Keratinocyte (primary cell): ENCODE results near the gene GRIN3B. TPM values are rescaled to one million over a fixed set of nuclear protein-coding genes. Genes with fewer than 3 reads are reported as not detected.

Source experiments
- DNase-seq: peaks from one replicate; pipeline ENCODE4 v3.0.0-alpha.2; 2011; ENCODE audit warnings: low read depth, missing footprints, low spot score
- FAIRE-seq: peaks from 2 replicates; lab custom pipeline; 2011; peaks lifted over from hg19 to GRCh38; lab: Jason Lieb, UNC
- H2AFZ ChIP-seq: 2 replicates; pipeline ENCODE4 v1.6.0; 2012; ENCODE audit warnings: low read length, control low read depth, inconsistent platforms; ENCODE audit not compliant: control insufficient read depth
- H3K27ac ChIP-seq: 2 replicates; pipeline ENCODE4 v1.5.1; 2011; ENCODE audit warnings: low read length; ENCODE audit not compliant: control insufficient read depth, insufficient read depth
- H3K27me3 ChIP-seq: 3 replicates; pipeline ENCODE4 v1.6.0; 2011; ENCODE audit warnings: low read length; ENCODE audit not compliant: control insufficient read depth, insufficient read depth; ENCODE audit errors: extremely low read depth
- H3K36me3 ChIP-seq, 2 experiments: 2 replicates in 1 of 2; 3 replicates in 1 of 2; pipeline ENCODE4 v1.5.1; 2011; ENCODE audit warnings: low read length in 2 of 2, mild to moderate bottlenecking in 1 of 2; ENCODE audit not compliant: control insufficient read depth in 2 of 2, insufficient read depth in 2 of 2; ENCODE audit errors: extremely low read depth in 1 of 2
- H3K4me1 ChIP-seq: 3 replicates; pipeline ENCODE4 v1.5.1; 2011; ENCODE audit warnings: low read length; ENCODE audit not compliant: control insufficient read depth, insufficient read depth; ENCODE audit errors: extremely low read depth
- H3K4me2 ChIP-seq: 3 replicates; pipeline ENCODE4 v1.6.0; 2011; ENCODE audit warnings: low read depth, low read length; ENCODE audit not compliant: control insufficient read depth, insufficient read depth; ENCODE audit errors: extremely low read depth
- H3K4me3 ChIP-seq, 3 experiments: fragments of 200-600 bp in 1 of 3; sonication (generic) in 1 of 3; 2 replicates in 2 of 3; 3 replicates in 1 of 3; pipeline ENCODE4 v1.5.1; 2011 to 2016; ENCODE audit warnings: low read length in 3 of 3, mild to moderate bottlenecking in 3 of 3, control low read depth in 2 of 3, inconsistent platforms in 1 of 3, low read depth in 1 of 3, mixed read lengths in 1 of 3, mixed run types in 1 of 3, moderate library complexity in 1 of 3; ENCODE audit not compliant: control insufficient read depth in 2 of 3, insufficient read depth in 2 of 3; ENCODE audit errors: extremely low read depth in 1 of 3
- H3K79me2 ChIP-seq: 2 replicates; pipeline ENCODE4 v1.6.0; 2012; ENCODE audit warnings: low read length; ENCODE audit not compliant: control insufficient read depth, insufficient read depth
- H3K9ac ChIP-seq: 3 replicates; pipeline ENCODE4 v1.6.0; 2011; ENCODE audit warnings: low read length; ENCODE audit not compliant: control insufficient read depth, insufficient read depth; ENCODE audit errors: extremely low read depth
- H3K9me1 ChIP-seq: 3 replicates; pipeline ENCODE4 v1.6.0; 2011; ENCODE audit warnings: low read length; ENCODE audit not compliant: control insufficient read depth, insufficient read depth; ENCODE audit errors: extremely low read depth
- H3K9me3 ChIP-seq: 2 replicates; pipeline ENCODE4 v1.5.1; 2012; ENCODE audit warnings: low read depth, low read length; ENCODE audit not compliant: control insufficient read depth
- H4K20me1 ChIP-seq: 3 replicates; pipeline ENCODE4 v1.6.0; 2011; ENCODE audit warnings: low read length; ENCODE audit not compliant: control insufficient read depth, insufficient read depth; ENCODE audit errors: extremely low read depth
- CTCF ChIP-seq, 3 experiments: IDR thresholded peaks in 1 of 3; conservative IDR thresholded peaks in 1 of 3; optimal IDR thresholded peaks in 1 of 3; 2 replicates in 2 of 3; 3 replicates in 1 of 3; pipeline versions ENCODE3 to v1.5.1; 2011; ENCODE audit warnings: low read length in 3 of 3, mild to moderate bottlenecking in 3 of 3, moderate library complexity in 2 of 3, control low read depth in 1 of 3, inconsistent platforms in 1 of 3; ENCODE audit not compliant: insufficient read depth in 2 of 3; ENCODE audit errors: extremely low read depth in 1 of 3
- EZH2 ChIP-seq: IDR thresholded peaks from one replicate; pipeline ENCODE4 v1.6.1; 2012; ENCODE audit warnings: inconsistent platforms, mild to moderate bottlenecking, low read length, moderate library complexity
- dilution Hi-C: fragments of 300-500 bp; cut with MboI; formaldehyde crosslinking; loops from one replicate; pipeline ENCODE4 v1.7.0; 2020; ENCODE audit warnings: low sequenced_read_pairs; ENCODE audit not compliant: extremely low pct_ligation_motif_present
- polyA plus RNA-seq, 5 experiments: library from polyadenylated mRNA; depleted of rRNA in 3 of 5; stranded (reverse) in 3 of 5; stranded (forward) in 1 of 5; unstranded in 1 of 5; fragments of >200 nt; gene quantifications; 1 replicate in 1 of 5; 2 replicates in 3 of 5; 3 replicates in 1 of 5; pipeline versions ENCODE4 v1.2.1 to v1.2.3, GENCODE V29; 2011 to 2012; ENCODE audit warnings: missing spikeins in 2 of 5, low read depth in 1 of 5, low replicate concordance in 1 of 5

Gene GRIN3B
- polyA plus RNA-seq, 1 donor (not counting 4 experiments of a cell fraction or from before 2014, with no cell fraction given) = 0.20 TPM

- Histone ChIP-seq H3K4me1 (peaks cover 15% of the 10 kb centered on the region), H3K9me1 (no peaks in the 10 kb centered on the region), H4K20me1 (no peaks in the 10 kb centered on the region), H3K9ac (no peak overlapping the region), H3K4me2 (no peak overlapping the region), H3K27ac (no peak overlapping the region), H2AFZ (no peak overlapping the region), H3K9me3 (no peaks in the 10 kb centered on the region), H3K36me3 (peaks cover 8 to 16% of the 10 kb centered on the region in 2 experiments), H3K4me3 (no peak overlapping the region), H3K27me3 (no peaks in the 10 kb centered on the region), H3K79me2 (peaks cover 14% of the 10 kb centered on the region)
- TF ChIP-seq EZH2 (no peak), CTCF (optimal IDR thresholded peaks at IDR 0.05 in 1 of 3, IDR thresholded peaks at IDR 0.05 in 1 of 3, conservative IDR thresholded peaks at IDR 0.05 in 1 of 3; ENCODE audit: extremely low read depth in 1 of 3, insufficient read depth in 2 of 3, low read length in 3 of 3) (no peak)
- dilution Hi-C loops = no loop called here
- DNase-seq (no peak), FAIRE-seq (no peak)
Observed at GRCh38 chr19:986083-986482, 14.1 kb upstream of the GRIN3B start.

- Histone ChIP-seq H3K4me1 (peaks cover 13% of the 10 kb centered on the region), H2AFZ (no peak overlapping the region), H3K36me3 (peaks cover 18 to 19% of the 10 kb centered on the region in 2 experiments), H3K79me2 (peaks cover 14% of the 10 kb centered on the region), H3K9ac (no peak overlapping the region), H3K4me3 (no peak overlapping the region), H3K27ac (no peak overlapping the region), H3K9me3 (no peaks in the 10 kb centered on the region), H3K27me3 (no peaks in the 10 kb centered on the region), H4K20me1 (no peaks in the 10 kb centered on the region), H3K4me2 (no peak overlapping the region), H3K9me1 (no peaks in the 10 kb centered on the region)
- TF ChIP-seq CTCF (optimal IDR thresholded peaks at IDR 0.05 in 1 of 3, IDR thresholded peaks at IDR 0.05 in 1 of 3, conservative IDR thresholded peaks at IDR 0.05 in 1 of 3; ENCODE audit: extremely low read depth in 1 of 3, insufficient read depth in 2 of 3, low read length in 3 of 3) (no peak), EZH2 (no peak)
- dilution Hi-C loops = no loop called here
- DNase-seq (no peak), FAIRE-seq (no peak)
Observed at GRCh38 chr19:988081-988480, 12.1 kb upstream of the GRIN3B start.
